Measurements from ENCODE around the gene FEM1B. TPM values are rescaled to one million over a fixed set of nuclear protein-coding genes. Genes with fewer than 3 reads are reported as not detected.
A peak's percentile ranks its signal among the peaks of the same experiment; 100 is the strongest.

Gene FEM1B
- total RNA-seq, 1 donor from 2014 or later = 57.0 TPM

DNA sequence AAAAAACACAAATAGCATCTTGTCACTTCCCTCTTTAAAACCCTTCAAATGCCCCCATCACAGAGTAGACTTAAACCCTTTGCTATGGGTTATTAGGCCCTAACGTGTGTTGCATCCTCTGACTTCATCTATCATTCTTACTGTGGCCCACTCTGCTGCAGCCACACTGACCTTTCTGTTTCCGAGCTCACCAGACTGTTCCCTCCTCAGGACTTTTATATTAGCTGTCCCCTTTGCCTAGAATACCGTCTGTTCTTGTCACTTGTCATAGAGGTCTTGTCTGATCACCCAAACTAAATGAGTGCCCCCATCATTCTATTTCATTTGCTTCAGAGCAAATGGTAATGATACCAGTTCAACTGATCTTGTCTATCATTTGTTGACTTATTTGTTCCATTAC, 877 bp upstream of the FEM1B start:
- Histone ChIP-seq H3K27ac (peak overlapping the region; percentile 99), H3K9me3 (no peaks in the 10 kb centered on the region), H3K27me3 (no peaks in the 10 kb centered on the region), H3K4me3 (peak overlapping the region; percentile 74 to 93), H3K4me1 (peaks cover 9 to 26% of the 10 kb centered on the region in 2 donors), H3K36me3 (no peaks in the 10 kb centered on the region)
- intact Hi-C loops (cut with DNase I) = loop anchor here (5.0 kb wide), 1 partner anchor 541 kb away; no protein-coding TSS in a partner anchor
- DNase-seq (ENCODE audit: low spot score in 2 of 2) = no peak
- TF ChIP-seq, protein P1, sequence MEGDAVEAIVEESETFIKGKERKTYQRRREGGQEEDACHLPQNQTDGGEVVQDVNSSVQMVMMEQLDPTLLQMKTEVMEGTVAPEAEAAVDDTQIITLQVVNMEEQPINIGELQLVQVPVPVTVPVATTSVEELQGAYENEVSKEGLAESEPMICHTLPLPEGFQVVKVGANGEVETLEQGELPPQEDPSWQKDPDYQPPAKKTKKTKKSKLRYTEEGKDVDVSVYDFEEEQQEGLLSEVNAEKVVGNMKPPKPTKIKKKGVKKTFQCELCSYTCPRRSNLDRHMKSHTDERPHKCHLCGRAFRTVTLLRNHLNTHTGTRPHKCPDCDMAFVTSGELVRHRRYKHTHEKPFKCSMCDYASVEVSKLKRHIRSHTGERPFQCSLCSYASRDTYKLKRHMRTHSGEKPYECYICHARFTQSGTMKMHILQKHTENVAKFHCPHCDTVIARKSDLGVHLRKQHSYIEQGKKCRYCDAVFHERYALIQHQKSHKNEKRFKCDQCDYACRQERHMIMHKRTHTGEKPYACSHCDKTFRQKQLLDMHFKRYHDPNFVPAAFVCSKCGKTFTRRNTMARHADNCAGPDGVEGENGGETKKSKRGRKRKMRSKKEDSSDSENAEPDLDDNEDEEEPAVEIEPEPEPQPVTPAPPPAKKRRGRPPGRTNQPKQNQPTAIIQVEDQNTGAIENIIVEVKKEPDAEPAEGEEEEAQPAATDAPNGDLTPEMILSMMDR (IDR thresholded peaks at IDR 0.05) = no peak

DNA sequence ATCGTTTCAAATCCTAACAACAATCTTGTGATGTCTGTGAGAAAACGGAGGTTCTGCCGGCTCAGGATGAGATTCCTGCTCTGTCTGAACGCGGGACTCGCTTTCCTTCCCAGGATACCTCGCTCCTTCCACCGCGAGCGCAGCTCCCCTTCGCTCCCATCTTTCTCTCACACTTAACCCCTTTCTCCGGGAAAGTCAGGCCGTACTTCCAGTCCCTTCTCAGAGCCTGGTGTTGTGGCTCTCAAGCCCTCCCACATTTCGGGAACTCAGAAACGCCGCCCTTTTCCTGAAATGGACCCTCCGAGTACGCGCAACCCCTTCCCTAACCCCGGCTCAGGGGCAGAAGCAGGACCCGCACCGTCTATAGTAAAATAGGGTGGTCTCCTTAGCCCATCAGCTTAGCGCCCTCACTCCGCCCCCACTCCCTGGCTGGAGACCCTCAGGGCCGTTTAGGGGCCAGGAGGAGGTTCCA, 378 bp upstream of the FEM1B start:
- intact Hi-C loops (cut with DNase I) = loop anchor here (5.0 kb wide), 1 partner anchor 540 kb away; no protein-coding TSS in a partner anchor
- no peaks in the 10 kb centered on the region for H3K27me3 ChIP-seq
- no peaks in the 10 kb centered on the region for H3K36me3 ChIP-seq
- peak overlapping the region; percentile 99 for H3K27ac ChIP-seq
- H3K4me1 ChIP-seq = peaks cover 7 to 26% of the 10 kb centered on the region in 2 donors
- H3K4me3 ChIP-seq = peak overlapping the region; percentile 74 to 93
- H3K9me3 ChIP-seq = no peaks in the 10 kb centered on the region
- TF ChIP-seq, protein P1 (IDR thresholded peaks at IDR 0.05) = no peak
- DNase-seq (ENCODE audit: low spot score in 2 of 2) = no peak

DNA sequence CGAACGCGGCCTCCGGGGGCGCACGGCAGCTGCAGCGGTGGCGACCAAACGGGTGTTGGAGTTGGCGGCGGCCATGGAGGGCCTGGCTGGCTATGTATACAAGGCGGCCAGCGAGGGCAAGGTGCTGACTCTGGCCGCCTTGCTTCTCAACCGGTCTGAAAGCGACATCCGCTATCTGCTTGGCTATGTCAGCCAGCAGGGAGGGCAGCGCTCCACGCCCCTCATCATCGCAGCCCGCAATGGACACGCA, 725 bp downstream of the FEM1B start:
- TF ChIP-seq, protein P1 (IDR thresholded peaks at IDR 0.05) = peak; percentile 23 to 38 (median 28)
- H3K36me3 ChIP-seq = no peaks in the 10 kb centered on the region
- no peaks in the 10 kb centered on the region for H3K27me3 ChIP-seq
- no peaks in the 10 kb centered on the region for H3K9me3 ChIP-seq
- H3K27ac ChIP-seq = peak overlapping the region; percentile 99
- intact Hi-C loops (cut with DNase I) = loop anchor here (2.0 to 5.0 kb wide), 3 partner anchors 21 to 539 kb away; no protein-coding TSS in a partner anchor
- H3K4me3 ChIP-seq = peak overlapping the region; percentile 74 to 93
- peak in 1 of 2 donors; percentile 79 for DNase-seq (ENCODE audit: low spot score in 2 of 2)
- H3K4me1 ChIP-seq = peaks cover 3 to 24% of the 10 kb centered on the region in 2 donors

DNA sequence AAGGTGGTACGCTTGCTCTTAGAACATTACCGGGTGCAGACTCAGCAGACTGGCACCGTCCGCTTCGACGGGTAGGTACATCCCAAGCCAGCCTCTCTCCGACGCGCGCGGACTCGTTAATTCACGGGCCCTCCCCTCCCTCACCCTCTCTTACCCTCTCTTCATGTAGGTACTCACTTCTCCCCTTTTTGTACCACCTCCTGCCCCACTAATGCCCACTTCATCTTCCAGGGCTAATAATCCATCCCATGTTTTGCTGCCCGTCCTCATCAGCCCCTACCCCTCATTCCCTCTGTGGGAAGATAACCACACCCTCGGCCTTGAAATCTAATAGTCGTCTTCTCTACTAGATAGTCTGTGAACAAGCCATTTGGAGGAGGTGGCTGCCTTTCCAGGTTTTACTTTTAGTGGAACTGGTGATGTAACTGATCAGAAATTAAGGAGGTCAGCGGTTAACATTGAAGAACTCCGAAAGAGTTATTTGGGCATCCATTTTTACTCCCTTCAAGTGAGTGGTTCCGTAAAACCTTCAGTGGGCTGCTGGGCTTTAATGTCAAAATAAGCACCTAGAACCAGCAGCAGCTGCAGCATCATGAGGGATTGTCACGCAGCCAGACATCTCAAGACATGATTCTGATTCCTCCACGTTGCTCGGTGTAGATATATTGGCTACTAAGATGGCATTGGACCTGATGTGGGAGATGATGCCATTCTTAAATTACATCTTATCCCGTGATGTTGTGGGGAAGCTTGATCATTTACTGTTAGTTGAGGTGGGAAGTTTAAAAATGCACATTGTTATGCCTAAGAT, 1.3 kb downstream of the FEM1B start:
- no peaks in the 10 kb centered on the region for H3K36me3 ChIP-seq
- no peak for DNase-seq (ENCODE audit: low spot score in 2 of 2)
- H3K4me3 ChIP-seq = peak overlapping the region; percentile 74 to 93
- intact Hi-C loops (cut with DNase I) = loop anchor here (1.0 to 5.0 kb wide), 4 partner anchors 7 to 539 kb away; no protein-coding TSS in a partner anchor
- H3K9me3 ChIP-seq = no peaks in the 10 kb centered on the region
- TF ChIP-seq, protein P1 (IDR thresholded peaks at IDR 0.05) = no peak
- H3K27me3 ChIP-seq = no peaks in the 10 kb centered on the region
- H3K27ac ChIP-seq = peak overlapping the region; percentile 99
- H3K4me1 ChIP-seq = peaks cover 3 to 18% of the 10 kb centered on the region in 2 donors

DNA sequence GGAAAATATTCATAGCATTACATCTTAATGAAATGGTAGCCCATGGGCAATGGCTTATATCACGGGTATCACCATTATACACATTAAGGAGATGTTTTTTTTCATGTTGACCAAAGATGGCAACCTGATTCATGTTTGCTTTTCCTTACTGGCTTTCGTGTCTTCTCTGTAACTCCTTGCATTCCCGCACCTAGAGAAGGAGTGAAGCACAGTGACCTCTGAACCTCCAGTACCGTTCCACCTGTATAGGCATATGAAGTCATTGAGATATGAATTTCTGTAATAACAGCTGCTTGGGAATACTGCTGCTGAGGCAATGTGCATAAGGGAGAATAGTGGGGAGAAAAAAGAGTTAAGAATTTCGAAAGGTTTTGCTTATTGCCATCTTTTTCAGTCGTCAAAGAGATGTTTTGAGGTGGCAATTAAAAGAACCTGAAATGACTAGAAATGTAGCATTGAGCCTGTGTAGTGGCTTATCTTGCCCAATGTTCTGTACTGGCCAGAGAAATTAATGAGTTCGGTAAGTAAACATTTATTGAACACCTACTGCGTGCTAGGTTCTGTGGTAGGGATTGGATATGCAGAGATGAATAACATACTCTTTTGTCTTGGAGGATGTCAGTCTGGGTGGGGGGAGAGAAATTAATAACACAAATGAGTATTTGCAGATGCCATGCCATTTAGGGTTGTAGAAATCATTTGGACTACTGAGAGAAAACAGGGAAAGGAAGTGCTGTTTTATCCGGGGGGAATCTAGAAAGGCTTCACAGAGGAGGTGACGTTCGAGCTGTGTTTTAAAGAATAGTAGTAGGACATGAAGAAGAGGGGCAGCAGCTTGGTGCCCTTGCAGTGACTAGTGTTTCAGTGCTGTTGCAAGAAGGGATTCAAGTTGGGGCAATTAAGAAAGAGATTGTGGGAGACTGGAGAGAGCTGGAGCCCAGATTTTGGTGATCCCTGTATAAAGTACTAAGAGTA, 2.5 kb downstream of the FEM1B start:
- intact Hi-C loops (cut with DNase I) = loop anchor here (1.0 to 5.0 kb wide), 4 partner anchors 9 to 537 kb away; no protein-coding TSS in a partner anchor
- H3K4me1 ChIP-seq = peaks cover 3 to 19% of the 10 kb centered on the region in 2 donors
- H3K4me3 ChIP-seq = peak overlapping the region; percentile 74 to 93
- H3K36me3 ChIP-seq = peaks cover 6 to 7% of the 10 kb centered on the region in 2 donors
- H3K27ac ChIP-seq = peak overlapping the region; percentile 99
- no peaks in the 10 kb centered on the region for H3K9me3 ChIP-seq
- TF ChIP-seq, protein P1 (IDR thresholded peaks at IDR 0.05) = no peak
- H3K27me3 ChIP-seq = no peaks in the 10 kb centered on the region
- DNase-seq (ENCODE audit: low spot score in 2 of 2) = no peak
